ENCODE data around the gene TANC1.

DNA sequence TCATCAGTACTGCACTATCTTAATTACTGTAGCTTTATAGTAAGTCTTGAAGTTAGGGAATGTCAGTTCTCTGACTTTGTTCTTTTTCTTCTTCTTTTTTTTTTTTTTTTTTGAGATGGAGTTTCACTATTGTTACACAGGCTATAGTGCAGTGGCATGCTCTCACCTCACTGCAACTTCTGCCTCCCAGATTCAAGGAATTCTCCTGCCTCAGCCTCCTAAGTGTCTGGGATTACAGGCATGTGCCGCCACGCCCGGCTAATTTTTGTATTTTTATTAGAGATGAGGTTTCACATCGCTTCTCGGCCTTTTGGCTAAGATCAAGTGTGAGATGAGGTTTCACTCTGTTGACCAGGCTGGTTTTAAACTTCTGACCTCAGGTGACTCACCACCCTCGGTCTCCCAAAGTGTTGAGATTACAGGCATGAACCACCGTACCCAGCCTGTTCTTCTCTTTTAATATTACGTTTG lies 41.9 kb upstream of the TANC1 start:
- TF ChIP-seq, protein P1, sequence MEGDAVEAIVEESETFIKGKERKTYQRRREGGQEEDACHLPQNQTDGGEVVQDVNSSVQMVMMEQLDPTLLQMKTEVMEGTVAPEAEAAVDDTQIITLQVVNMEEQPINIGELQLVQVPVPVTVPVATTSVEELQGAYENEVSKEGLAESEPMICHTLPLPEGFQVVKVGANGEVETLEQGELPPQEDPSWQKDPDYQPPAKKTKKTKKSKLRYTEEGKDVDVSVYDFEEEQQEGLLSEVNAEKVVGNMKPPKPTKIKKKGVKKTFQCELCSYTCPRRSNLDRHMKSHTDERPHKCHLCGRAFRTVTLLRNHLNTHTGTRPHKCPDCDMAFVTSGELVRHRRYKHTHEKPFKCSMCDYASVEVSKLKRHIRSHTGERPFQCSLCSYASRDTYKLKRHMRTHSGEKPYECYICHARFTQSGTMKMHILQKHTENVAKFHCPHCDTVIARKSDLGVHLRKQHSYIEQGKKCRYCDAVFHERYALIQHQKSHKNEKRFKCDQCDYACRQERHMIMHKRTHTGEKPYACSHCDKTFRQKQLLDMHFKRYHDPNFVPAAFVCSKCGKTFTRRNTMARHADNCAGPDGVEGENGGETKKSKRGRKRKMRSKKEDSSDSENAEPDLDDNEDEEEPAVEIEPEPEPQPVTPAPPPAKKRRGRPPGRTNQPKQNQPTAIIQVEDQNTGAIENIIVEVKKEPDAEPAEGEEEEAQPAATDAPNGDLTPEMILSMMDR (conservative IDR thresholded peaks at IDR 0.05; ENCODE audit: low read depth, low read length): no peak
- TF ChIP-seq RAD21 (IDR thresholded peaks at IDR 0.05; ENCODE audit: low read length) (no peak), MXI1 (IDR thresholded peaks at IDR 0.05; ENCODE audit: borderline replicate concordance, low read depth, low read length) (no peak), SMC3 (IDR thresholded peaks at IDR 0.05; ENCODE audit: low read depth, low read length) (no peak)

Data from IMR-90 (cell line).